ENCODE results near the gene RSPH1.

DNA sequence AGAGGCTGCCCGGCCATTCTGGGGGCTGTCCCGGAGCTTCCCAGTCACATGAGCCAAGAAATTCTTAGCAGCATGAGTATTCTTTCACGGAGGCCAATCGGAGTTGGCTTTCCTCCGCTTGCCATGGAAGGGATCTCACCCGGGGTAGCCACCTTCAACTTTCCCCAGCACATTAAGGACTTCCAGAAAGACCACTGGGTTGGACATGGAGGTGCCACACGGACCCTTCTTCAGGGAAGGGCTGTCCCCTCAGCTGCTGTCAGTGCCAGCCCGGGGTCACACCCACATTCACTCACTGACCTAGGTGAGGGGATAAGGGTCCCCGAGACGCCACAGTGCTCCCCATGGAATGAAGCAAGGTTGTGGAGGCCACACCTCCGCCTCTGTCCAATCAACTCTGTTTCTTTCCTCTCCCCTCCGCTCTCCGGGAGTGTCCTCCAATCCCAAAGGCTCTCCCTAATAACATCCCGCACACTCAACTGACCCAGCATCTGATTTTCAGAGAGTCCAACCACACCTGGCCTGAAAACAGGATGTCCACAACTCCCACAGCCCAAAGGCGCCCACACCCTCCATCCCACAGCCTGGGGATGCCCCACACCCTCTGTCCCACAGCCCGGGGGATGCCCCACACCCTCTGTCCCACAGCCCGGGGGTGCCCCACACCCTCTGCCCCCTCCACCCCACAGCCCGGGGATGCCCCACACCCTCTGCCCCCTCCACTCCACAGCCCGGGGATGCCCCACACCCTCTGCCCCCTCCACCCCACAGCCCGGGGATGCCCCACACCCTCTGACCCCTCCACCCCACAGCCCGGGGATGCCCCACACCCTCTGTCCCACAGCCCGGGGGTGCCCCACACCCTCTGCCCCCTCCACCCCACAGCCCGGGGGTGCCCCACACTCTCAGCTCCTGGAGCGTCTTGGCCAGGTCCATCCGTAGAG lies 19.4 kb downstream of the RSPH1 start:
- TF ChIP-seq, protein P1, sequence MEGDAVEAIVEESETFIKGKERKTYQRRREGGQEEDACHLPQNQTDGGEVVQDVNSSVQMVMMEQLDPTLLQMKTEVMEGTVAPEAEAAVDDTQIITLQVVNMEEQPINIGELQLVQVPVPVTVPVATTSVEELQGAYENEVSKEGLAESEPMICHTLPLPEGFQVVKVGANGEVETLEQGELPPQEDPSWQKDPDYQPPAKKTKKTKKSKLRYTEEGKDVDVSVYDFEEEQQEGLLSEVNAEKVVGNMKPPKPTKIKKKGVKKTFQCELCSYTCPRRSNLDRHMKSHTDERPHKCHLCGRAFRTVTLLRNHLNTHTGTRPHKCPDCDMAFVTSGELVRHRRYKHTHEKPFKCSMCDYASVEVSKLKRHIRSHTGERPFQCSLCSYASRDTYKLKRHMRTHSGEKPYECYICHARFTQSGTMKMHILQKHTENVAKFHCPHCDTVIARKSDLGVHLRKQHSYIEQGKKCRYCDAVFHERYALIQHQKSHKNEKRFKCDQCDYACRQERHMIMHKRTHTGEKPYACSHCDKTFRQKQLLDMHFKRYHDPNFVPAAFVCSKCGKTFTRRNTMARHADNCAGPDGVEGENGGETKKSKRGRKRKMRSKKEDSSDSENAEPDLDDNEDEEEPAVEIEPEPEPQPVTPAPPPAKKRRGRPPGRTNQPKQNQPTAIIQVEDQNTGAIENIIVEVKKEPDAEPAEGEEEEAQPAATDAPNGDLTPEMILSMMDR (conservative IDR thresholded peaks at IDR 0.05 in 1 of 2, IDR thresholded peaks at IDR 0.05 in 1 of 2; ENCODE audit: extremely low read depth in 1 of 2, insufficient read depth in 1 of 2, low read depth in 1 of 2, low read length in 2 of 2), result no peak
- no peak for TF ChIP-seq EZH2 (IDR thresholded peaks at IDR 0.05; ENCODE audit: borderline replicate concordance, low read length)
